T1000 (cell line): ENCODE results near the gene CLASP1.
"Not testable (repeated sequence)": the region's sequence is repeated elsewhere in the genome, so short reads cannot be mapped to it uniquely, and the experiment has no call there.

ENCODE experiments used
- DNase-seq: peaks from one replicate; lab custom pipeline; 2025; ENCODE audit warnings: mixed read lengths; lab: John Stamatoyannopoulos, UW

CLASP1 gene

DNA sequence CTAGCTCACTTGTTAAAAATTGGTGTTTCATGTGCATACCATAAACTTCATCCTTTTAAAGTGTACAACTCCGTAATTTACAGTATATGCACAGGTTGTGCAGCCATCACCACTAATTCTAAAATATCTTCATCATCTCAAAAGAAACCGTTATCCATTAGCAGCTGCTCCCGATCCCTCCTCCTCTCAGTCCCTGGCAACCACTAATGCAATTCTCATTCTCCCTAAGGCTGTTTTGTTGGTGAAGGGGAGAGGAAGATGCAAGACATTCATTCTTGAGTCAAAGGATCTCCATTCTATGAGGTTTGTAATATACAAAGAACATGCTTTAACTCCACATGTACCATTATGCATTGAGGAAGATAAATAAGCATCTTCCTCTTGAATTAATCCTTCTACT is 70.0 kb downstream of the CLASP1 start:
- DNase-seq = no peak

DNA sequence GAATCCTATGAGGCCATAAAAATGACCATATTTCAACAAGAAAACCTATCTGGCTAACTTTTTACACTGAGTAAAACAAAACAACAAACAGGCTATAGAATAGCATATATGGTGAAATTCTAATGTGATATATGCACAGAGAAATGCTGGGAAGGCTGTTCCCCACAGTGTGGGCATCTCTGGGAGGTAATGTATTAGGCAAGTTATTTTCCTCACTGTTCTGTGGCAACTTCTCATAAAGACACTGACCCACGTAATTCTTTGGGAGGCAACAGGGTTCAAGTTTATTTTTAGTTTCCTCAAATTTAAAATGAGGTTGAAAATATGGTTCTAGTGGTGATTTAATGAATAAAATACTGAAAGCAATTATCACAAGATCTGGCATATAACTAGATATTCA is 71.9 kb downstream of the CLASP1 start:
- DNase-seq = no peak

DNA sequence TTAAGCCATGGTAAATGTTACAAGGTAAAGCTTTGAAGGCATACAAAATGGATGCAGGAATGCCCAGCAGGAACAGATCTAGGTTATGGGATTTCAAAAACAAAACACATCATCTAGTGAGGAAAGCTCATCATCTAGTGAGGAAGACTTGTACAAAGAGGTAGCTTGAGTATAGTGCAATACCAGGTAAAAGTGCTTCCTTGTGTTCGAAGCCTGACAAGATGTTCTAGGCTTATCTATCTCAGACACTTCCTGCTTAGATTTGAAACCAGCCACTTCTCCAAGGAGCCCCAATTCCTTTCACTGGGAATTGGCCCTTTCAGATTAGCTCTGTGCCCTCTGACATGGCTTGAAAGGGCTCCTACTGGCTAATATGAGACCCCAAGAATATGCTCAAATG is 73.0 kb downstream of the CLASP1 start:
- DNase-seq = no peak

DNA sequence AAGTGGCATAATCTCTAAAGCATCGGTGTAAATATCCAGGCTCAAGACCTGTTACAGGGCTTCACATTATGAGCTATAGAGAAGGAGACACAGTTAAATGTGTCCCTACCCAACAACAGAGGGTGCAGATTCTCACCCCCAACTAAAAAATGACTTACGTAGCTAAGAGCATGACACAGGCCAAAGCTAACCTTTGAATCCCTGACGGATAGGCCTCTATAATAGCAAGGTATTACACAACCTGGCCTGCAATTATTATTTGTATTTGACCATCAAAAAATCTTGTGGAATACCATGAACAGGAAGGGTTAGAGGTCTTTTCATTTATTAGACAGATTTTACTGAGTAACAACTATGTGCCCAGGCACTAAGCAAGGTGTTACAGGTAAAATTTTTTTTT is 73.5 kb downstream of the CLASP1 start:
- no peak for DNase-seq

DNA sequence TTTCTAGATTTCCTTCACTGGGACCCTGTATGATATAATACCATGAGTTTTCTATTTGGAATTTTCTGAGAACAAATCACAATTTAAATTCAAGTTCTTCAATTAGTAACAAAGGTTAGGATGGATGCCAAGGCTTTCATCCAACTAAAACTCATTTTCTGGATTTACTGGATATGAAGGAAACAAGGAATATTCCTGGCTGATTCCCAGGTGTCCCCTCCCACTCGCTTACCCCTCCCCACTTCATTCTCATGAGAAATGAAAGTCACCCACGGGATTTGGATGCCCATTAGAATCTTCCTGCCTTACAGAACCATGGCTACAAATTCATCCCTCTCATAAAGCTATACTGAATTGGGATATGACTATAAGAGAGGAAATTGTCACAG is 78.6 kb downstream of the CLASP1 start:
- no peak for DNase-seq

DNA sequence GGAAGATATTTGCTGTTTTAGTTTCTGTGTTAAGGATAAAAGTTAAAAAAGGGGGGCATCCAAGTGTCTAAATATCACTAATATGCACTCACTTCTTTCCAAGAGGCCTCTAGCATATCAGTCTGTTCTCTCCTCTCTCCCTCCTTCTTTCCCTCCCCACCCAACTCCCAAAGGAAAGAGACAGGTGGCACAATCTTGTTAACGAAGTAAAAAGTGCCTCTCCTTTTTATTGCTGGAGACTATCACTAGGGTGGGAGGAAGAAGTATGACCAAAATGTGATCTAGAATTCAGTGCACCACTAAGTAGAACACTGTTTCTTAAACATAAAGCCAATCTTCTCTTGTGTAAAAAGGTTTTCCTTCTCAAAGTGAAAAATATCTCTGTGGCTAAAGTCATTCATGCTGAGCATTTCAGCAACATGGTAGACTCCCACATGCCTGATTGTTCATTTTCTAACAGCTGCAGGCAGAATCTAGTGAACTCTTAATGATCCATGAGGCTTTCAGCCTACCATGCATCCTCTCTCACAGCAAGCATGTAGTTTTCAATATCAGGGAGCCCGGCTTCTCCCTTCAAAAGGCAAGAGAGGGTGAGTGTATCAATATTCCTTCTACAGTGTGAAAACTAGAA is 79.1 kb downstream of the CLASP1 start:
- DNase-seq = no peak

DNA sequence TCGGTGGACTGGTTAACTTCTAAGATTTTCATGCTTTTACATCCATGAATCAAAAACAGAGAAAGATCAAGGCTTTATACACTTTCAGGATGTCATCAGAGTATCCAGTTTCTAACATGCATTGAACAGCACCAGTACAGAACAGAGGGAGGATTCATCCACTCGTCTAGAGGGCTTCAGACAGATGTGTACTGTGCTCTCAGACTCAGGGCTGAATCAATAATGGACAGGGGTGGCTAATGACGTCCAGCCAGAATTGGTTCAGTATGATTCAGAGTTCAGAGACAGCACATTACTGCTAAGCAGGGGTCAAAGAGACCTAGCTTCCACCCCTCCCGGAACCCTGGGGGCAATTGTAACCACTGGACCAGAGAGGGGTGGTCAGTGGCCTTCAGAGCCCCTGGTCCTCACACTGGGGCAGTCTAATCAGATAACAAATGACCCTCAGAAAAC is 81.3 kb downstream of the CLASP1 start:
- no peak for DNase-seq

DNA sequence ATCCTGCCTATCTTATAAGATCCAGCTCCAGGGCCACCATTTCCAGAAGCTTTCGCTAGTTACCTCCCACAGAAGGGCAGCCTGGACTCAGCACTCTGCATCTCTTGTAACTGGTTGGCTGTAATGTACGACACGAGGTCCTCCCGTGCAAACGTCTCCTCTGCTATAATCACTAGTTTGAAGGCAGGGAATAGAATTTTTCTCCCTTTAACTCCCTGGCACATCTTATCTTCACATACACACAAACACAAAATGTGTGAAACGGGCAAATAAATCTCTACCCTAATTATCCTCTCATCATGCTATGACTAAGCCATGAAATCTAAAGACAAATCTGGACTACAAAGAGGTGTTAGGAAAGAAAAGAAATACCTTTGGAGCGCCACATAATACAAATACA is 81.8 kb downstream of the CLASP1 start:
- no peak for DNase-seq

DNA sequence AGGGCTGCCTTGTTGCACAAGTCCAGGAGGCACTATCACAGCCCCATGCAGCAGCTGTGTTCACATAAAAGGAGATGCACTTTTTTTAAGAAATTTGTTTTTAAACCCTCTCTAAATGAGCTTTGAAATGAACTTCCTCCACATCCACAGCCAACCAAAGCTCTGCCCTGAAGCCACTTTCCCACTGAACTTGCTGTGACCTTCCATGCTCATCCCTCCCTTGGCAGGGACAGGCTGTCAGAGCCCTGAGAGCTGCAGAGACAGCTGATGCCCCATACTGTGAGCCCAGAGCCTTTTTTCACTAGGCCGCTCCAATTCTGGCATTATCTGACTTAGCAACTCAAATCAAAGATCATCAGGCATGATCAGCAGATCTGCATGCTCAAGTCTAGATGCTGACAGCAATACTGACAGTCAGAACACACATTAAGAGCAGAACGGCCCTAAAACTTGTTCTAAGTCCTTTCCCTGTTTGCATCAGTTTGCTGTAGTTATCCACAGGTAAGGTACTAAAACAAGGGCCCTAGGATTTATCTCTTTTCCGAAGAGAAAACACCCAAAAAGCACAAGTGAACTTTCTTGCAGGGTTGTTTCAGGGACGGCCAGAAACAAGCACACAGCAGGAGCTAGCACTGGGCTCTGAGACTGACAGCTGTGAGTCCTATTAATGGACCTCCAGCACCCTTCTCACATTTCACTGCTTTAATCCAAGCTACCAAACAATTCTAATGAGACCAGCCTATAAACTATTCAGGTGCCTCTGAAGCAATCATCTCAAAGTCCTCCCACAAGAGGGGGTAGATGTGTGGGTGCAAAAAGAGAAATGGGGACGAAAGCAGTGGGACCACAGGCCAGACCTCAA is 83.6 kb downstream of the CLASP1 start:
- no peak for DNase-seq

DNA sequence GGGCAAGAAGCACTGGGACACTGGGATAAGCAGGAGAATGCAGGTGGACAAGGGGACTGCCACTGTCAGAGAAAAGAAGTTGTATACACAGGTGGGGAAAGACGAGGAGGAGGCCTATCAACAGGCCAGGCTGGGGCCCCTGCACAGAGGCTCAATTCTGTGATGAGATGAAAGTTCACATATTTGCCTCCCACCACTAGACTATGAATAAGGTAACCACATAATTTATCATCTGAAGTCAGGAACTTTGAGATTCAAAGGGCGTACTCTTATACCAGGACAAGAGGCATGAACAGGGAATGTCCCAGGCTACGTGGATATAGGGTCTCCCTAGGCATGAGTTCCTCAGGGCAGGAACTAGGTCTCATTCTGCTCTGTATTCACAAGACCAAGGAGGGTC is 84.4 kb downstream of the CLASP1 start:
- no peak for DNase-seq

DNA sequence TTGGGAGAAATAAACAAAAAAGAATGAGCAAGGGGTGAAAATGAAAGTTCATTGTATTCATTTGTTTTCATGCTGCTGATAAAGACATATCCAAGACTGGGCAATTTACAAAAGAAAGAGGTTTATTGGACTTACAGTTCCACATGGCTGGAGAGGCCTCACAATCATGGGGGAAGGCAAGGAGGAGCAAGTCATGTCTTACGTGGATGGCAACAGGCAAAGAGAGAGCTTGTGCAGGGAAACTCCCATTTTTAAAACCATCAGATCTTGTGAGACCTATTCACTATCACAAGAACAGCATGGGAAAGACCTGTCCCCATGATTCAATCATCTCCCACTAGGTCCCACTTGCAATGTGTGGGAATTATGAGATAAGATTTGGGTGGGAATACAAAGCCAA is 85.5 kb downstream of the CLASP1 start:
- DNase-seq = not testable (repeated sequence)

DNA sequence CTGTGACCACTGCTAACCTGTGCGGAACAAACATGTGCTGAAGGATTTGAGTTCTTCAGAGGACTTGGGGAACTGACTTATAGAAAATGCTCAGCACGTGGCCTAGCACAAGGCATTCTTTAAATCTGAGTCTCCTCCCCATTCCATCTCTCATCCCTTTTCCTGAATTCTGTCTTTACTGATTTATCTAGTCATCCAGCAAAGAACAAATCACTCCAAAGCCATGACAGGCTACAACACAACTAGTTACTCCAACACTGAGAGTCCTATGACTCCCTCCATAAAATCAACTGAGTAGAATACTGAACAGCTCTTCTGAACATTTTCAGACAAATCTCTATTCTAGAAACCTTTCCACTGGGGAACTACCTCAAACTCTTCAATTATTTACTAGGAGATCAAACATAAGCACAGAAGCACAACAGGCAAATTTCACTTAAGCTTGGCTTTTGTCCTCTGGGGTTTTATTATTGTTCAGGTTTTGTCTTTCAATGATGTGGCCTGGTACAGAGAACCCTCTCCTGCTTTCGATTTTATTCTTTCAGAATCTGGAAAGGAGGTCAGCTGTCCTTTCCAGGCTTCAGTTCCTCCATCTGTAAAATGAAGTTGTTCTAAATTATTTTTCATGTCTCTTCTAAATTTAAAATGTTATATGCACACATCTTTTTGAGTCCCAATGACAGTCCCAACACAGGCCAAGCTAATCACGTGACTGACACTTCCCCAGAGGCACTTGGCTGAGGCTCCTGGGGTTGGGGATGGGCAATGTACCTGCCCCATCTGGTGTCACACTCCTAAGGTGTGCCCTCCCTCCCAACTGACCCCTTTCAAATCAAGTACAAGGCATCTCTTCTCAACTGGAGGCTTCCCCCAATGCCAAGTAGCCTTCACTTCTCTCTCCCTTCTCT is 86.7 kb downstream of the CLASP1 start:
- DNase-seq = no peak

DNA sequence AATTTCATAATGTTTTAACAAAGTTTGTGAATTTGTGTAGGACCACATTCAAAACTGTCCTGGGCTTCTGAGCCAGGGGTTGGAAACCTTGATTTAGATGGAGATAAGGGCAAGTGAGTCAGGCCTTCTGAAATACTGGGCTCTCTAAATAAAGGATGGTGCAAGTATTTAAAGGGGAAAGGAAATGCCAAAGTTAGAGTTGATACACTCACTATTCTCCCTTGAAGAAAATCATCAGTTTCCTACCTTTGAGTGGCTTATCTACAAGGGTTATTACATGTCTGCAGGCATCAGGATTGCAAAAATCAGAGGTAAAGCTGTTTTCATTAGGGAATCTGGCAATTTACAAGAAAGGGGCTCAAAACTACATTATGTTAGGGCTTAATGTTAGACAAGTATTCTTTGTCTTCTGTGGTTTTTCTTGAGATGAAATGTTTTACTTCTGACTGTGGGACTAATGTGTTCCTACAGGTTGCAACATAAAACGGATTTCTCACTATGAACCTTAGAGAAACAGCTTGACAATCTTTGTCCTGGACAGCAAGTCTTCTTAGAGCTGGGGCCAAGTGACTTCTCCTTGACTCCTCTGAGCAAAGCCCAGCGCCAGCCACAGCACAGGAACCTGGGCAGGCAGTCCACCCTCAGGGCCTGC is 87.5 kb downstream of the CLASP1 start:
- no peak for DNase-seq

DNA sequence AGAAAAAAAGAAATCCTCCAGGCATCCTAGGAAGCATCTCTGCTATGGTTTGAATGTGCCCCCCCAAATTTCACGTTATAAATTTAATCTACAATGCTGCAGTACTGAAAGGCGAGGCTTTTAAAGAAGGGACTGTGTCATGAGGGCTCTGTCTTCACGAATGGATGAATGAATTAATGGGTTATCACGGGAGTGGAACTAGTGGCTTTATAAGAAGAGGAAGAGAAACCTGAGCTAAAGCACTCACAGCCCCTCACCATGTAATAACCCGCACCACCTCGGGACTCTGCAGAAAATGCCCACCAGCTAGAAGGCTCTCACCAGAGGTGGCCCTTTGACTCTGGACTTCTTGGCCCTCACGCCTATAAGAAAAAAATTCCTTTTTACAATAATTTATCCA is 90.9 kb downstream of the CLASP1 start:
- no peak for DNase-seq

DNA sequence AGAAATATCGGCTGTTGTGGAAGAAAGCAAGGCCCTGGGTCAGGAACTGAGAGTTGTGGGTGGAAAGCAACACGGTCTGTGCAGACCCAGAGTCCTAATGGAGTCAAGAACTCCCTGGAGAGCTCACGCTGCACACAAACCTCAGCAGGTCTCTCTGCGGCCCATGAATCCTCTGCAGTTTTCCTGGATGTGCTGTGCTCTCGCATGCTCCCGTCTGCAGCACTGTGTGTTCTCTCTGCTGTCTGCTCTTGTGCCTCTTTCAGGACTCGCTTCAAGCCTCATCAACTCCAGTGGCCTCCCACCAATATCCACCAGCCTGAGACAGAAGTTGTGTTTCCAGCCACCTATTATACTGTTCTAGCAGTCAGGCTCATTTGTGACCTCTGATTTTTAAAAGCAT is 94.3 kb downstream of the CLASP1 start:
- DNase-seq = no peak

DNA sequence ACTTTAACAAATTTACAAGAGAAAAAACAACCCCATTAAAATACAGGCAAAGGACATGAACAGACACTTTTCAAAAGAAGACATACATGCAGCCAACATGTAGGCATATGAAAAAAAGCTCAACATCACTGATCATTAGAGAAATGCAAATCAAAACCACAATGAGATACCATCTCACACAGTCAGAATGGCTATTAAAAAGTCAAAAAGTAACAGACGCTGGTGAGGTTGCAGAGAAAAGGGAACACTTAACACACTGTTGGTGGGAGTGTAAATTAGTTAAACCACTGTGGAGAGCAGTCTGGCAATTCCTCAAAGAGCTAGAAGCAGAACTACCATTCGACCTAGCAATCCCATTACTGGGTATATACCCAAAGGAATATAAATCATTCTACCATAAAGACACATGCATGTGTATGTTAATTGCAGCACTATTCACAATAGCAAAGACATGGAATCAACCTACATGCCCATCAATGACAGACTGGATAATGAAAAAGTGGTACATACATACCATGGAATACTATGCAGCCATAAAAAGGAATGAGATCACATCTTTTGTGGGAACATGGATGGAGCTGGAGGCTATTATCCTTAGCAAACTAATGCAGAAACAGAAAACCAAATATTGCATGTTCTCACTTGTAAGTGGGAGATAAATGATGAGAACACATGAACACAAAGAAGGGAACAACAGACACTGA is 96.6 kb downstream of the CLASP1 start:
- DNase-seq = not testable (repeated sequence)

DNA sequence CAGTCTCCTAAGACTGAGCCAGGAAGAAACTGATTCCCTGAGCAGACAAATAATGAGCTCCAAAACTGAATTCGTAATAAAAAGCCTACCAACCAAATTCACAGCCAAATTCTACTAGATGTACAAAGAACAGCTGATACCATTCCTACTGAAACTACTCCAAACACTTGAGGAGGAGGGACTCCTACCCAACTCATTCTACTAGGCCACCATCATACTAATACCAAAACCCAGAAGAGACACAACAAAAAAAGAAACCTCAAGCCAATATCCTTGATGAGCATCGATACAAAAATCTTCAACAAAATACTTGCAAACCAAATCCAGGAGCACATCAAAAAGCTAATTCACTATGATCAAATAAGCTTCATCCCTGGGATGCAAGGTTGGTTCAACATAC is 98.6 kb downstream of the CLASP1 start:
- DNase-seq = no peak

DNA sequence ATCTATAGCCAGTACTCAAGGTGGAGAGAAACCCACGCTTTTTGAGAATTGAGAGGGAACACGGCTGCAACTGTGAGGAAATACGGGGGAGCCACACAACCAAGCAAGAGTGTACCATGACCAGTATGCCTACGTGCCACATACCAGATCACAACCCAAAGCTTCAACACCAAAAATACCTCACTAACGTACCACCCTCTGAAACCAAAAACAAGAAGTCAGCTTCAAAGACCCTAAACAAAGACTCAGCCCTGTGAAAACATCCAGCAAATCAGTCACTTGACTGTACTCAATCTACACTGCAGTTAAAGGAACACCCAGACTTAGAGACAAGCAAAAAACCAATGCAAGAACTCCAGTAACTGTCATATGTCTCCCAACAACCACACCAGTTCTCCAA is 101.6 kb downstream of the CLASP1 start:
- no peak for DNase-seq

DNA sequence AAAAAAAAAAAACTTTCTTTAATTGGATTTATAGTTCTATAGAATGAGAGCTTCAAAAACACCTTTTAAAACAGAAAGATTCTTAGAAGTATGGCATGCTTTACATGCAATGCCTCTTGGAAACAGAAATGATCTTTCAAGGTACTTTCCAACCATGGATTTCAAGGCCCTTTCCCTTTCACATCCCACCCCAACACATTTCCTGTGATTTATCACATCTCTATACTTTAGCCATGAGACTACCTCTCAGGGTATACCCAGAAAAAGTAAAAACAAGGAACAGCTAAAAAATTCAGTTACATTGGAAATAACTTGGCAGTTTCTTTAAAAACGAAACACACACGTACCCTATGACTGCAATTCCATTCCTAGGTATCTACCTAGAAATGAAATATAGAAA is 103.3 kb downstream of the CLASP1 start:
- DNase-seq = no peak

DNA sequence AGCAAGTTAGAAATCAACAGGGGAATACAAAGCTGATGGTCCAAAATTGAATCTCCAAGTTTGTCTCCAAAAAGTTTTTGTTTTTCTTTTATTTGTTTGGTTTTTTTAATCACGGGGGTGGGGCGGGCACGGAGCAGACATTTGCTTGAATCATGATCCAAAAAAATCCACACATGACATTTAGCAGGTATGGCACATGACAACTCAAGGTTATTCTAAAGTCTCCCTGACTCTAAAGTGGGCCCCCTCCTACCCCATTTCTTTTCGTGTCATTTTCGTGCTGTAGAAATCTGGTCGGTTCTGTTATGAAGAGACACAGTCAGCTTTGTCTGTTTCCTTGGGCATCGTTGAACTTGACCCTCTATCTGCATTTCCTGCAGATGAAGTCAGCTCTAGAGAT is 104.0 kb downstream of the CLASP1 start:
- DNase-seq = no peak

DNA sequence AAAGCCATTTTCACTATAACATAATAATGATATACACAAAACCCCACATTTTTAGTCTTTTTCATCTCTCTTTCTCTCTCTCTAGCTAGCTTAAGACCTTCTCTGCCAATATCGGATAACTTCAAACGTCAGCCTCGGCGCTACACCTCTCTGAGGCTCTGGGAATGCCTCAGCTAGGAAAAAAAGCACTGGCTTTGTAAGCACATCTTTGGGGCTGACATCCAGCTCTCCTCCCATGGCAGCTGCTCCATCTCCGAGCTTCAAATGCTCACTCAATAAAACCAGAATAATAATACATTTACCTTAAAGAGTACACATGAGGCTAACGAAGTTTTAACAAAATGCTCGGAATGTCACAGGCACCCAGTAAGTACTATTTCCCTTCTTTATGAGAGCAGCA is 107.8 kb downstream of the CLASP1 start:
- DNase-seq = no peak
